GM23248 (cell line): ENCODE measurements around the gene ST8SIA1.

Experiments used
- EZH2 ChIP-seq: fragments of 200-600 bp; sonication (generic); IDR thresholded peaks from 2 replicates; pipeline ENCODE4 v1.6.1; 2018; ENCODE audit warnings: antibody characterized with exemption, mild to moderate bottlenecking; ENCODE audit not compliant: insufficient read depth, poor library complexity, severe bottlenecking
- EZH2phosphoT487 ChIP-seq: fragments of 200-600 bp; sonication (generic); IDR thresholded peaks from 2 replicates; pipeline ENCODE4 v1.6.1; 2018; ENCODE audit warnings: antibody characterized with exemption, moderate library complexity, mild to moderate bottlenecking, low read depth; ENCODE audit not compliant: insufficient read depth

DNA sequence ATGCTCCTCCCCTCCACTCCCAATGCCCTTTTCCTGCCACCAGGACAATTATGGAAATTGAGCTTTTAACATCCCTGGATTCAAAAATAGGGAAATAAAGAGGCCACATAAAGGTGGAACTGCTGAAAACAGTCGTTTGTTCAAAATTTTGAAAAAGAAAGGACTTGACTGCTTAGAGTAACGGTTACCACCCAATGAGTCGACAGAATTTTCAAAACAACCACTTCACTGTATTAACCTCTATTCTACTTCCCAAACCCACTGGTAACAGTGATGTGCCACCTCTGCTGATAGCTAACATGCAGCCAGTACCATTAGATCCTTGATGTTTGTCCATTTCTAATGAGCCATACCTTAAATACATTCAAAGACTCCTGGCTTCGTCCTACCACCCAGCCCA is 4.9 kb downstream of the ST8SIA1 start:
- no peak for TF ChIP-seq EZH2
- TF ChIP-seq EZH2phosphoT487: no peak
